GM21529 (cell line): ENCODE measurements around the gene AAK1.

Experiments used
- ATAC-seq: cut with Tn5 transposase; IDR thresholded peaks from one replicate; pipeline ENCODE4 v1.9.1; 2021; ENCODE audit not compliant: unreplicated experiment

The AAK1 gene

DNA sequence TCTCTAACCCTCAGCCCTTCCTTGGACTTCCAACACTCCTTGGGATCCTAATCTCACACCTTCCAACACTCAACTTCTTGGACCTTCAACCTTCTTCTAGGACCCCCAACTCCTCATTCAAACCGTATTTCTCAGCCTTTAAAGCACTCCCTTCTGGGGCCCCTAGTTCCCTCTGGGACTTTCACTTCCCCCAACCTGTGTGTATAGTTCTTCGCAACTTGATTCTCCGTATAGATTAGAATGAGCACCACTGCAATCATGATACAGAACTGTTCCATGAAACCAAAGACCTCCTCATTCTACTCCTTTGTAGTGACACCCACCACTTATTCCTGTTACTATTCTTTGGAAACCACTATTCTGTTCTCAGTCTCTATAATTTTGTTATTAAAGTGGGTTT lies 144.3 kb downstream of the AAK1 start:
- ATAC-seq = peak; percentile 51

- no peak for ATAC-seq
Observed at GRCh38 chr2:69495861-69496260, 147.7 kb downstream of the AAK1 start.

DNA sequence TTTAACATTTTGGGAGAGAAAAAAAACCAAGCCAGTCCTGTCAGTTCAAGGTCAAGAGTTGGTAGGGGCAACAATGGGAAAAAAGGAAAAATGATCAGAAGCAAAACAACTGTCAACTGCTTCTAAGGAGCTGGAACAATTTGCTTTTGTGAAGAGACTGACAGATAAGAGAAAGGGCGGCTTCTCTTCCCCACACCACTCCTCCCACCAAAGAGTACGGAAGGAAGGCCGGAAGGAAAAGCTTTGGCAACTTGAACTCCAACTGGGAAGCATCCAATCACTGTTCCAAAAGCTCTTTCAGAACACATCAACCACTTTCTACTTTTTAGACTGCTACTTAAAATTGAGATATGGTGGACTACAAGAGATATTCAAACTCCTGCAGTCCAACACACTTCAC lies 148.5 kb downstream of the AAK1 start:
- no peak for ATAC-seq

DNA sequence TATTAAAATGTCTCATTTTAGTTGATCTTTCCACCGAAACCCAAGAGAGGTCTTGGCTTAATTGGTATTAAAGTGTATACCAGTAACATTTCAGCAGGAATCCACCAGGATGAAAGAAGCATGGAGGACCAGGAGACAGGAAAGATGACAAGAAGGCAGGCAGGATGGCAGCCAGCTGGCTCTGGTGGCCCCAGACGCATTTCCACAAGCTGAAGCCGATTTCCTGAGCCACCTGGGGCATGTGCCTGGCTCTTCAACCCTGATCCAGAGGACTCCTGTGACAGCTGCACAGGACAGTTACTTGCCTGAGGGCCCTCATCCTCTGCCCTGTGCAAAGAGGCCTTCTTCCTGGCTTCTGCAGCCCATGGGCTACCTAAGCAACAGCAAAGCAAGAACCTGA lies 149.4 kb downstream of the AAK1 start:
- ATAC-seq = no peak

DNA sequence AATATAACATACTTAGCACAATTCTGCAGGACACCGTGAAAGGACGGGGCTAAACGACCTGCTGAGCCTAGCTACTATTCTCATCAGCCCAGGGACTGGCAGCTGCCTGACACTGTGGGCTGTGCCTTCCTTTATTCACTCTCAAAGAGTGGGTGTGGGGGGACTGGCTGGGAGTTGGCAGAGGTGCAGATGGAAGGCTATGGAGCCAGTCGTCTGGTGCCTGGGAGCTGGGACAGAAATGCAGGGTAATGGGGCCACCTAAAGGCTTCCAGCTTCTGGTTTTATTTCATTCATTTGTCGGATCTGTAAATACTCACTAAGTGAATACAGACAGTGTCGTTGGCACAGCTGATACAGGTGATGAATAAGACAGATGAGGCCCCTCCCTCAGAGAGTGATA lies 150.3 kb downstream of the AAK1 start:
- ATAC-seq = no peak

GRCh38 chr2:69491864-69492263 lies 151.7 kb downstream of the AAK1 start:
- ATAC-seq = no peak

DNA sequence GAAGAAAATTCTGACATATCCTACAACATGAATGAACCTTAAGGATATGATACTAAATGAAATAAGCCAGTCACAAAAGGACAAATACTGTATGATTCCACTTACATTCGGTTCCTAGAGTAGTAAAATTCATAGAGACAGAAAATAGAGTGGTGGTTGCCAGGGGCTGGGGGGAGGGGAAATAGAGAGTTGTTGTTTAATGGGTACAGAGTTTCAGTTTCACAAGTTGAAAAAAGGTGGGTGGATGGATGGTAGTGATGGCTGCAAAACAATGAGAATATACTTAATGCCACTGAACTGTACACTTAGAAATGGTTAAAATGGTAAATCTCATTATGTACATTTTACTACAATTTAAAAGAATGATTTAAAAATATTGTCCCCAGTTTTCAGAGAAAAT lies 153.1 kb downstream of the AAK1 start:
- no peak for ATAC-seq

GRCh38 chr2:69489793-69490192 lies 153.7 kb downstream of the AAK1 start:
- no peak for ATAC-seq

- no peak for ATAC-seq
Observed at GRCh38 chr2:69483696-69484095, 159.8 kb downstream of the AAK1 start.

- no peak for ATAC-seq
Observed at GRCh38 chr2:69483024-69483423, 160.5 kb downstream of the AAK1 start.

- ATAC-seq = no peak
Observed at GRCh38 chr2:69482471-69482870, 161.1 kb downstream of the AAK1 start.

DNA sequence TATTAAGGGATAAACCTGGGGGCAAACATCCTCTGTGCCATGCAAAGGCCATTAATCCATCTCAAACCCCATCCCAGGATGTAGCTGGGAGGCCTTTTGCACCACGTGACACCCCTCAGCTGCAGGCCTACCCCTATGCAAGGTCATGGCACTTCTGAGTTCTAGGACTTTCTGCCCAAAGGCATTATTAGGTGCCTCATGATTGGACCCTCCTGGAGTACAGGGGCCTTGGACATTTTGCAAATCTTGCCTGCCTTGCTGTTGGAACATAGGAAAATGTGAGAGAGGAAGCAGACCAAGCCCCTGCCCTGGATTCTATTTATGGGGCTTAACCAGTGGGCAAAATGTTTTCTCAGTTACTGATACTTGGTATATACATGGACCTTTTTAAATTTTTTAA lies 162.1 kb downstream of the AAK1 start:
- no peak for ATAC-seq

DNA sequence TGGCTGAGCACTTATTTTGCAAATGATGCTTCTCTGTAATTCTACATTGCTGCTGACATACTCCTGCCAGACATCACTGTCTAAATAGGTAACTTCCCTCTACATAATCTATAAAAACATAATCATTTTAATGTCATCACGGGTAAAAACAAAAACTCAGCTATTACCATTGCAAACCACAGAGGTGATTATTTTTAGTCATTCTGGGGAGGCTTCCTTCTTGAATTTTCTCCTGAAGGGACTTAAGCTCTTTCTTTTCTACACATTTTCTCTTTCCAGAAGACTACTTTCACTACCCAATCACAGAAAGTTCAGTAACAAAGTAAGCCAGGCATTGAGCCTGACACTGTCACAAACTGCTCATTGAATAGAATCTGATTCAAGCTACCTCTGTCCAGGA lies 165.9 kb downstream of the AAK1 start:
- ATAC-seq = no peak

GRCh38 chr2:69474688-69475087 lies 168.9 kb downstream of the AAK1 start:
- ATAC-seq = no peak

GRCh38 chr2:69471793-69472192 lies 171.7 kb downstream of the AAK1 start:
- ATAC-seq = no peak

DNA sequence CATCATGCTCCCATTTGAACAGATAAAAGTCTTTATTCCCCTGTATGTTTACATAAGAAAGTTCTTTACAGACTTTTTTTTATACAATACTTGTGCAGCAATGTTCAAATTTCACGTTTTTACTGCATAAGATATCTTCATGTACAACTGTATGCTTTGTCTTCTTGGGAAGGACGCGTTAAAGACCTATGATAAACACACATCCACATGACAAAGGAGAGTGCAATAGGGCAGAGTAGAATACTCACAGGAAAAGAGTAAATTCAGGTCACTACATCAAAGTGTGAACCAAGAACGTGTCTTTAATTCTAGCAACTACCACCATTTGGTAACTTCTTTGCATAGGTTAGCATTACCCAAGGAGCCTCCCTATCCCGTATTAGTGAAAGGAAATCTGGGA lies 172.6 kb downstream of the AAK1 start:
- no peak for ATAC-seq

- ATAC-seq = no peak
Observed at GRCh38 chr2:69469784-69470183, 173.8 kb downstream of the AAK1 start.

DNA sequence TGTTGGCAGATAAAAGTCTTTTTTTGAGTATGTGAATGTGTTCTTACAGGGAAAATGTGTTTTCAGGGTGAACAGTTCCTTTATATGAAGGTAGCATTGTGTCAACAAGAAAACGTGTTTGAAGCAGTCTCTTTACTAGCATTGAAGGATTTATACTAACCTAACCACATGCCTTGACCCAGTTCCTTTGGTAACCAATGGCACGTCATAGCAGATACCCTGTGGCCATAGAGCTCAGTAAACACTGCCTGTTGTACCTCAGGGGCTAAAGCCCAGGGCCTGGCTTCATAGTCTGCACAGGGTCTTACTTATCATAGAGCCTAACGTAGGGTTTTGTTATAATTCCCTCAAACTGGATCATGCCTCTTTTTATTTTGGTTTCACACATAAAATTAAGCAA lies 174.2 kb downstream of the AAK1 start:
- no peak for ATAC-seq

DNA sequence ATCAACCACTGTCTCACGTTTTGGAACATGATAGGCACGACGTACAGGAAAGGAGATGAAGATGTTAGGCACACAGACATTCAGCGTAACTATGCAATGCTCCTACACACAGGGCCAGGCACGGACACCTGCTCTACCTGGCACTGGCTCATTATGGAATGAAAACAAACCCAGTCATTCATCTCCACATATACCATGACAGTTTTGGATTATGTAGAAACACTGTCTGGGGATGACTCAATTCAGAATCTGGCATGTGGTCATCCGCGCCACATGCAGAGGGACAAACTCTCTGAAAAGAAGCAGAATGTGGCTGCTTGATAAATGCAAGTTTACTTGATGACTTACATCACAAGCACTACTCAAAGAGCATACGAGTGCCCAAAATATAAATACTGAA lies 176.8 kb downstream of the AAK1 start:
- no peak for ATAC-seq

- ATAC-seq = no peak
Observed at GRCh38 chr2:69465513-69466456, 177.8 kb downstream of the AAK1 start.

DNA sequence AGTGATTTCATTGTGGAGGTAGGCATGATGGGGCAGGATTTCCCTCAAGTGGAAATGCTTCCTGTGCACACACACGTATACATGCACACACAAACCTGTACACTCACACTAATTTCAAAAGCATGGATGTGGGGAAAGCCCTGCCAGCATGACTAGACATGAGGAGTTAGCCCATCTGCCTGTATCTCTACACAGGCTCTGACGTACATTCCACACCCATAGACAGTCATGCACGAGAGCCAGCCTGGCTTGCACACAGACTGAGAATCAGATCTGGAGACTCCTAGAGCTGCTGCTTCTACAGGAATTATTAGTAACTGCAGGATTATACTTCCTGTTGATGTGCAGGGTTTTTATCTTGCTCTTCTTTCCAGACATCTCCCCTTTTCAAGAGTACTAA lies 179.0 kb downstream of the AAK1 start:
- ATAC-seq = no peak

- no peak for ATAC-seq
Observed at GRCh38 chr2:69462780-69463179, 180.8 kb downstream of the AAK1 start.

DNA sequence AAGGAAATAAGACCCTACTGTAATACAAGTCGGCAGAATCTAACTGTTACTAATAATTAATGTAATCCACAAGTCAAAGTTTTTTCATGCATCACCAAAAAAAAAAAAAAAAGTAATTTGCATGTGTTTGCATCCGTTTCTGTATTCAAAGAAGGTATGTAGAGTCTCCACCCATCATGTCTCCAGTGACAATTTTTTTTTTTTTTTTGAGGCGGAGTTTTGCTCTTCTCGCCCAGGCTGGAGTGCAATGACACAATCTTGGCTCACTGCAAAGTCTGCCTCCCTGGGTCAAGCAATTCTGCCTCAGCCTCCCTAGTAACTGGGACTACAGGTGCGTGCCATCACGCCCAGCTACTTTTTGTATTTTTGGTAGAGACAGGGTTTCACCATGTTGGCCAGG lies 182.1 kb downstream of the AAK1 start:
- no peak for ATAC-seq
